Stimulated activated CD8-positive, alpha-beta memory T cell treated with anti-CD3 and anti-CD28 coated beads, Interleukin-15, amount 100 ng/mL, for 48 hours (primary cell): ENCODE measurements around the gene JARID2.
"Not testable (repeated sequence)": the region's sequence is repeated elsewhere in the genome, so short reads cannot be mapped to it uniquely, and the experiment has no call there.

ENCODE experiments used
- DNase-seq, 2 donors: peaks; one replicate each; pipeline ENCODE4 v3.0.0-alpha.2; 2020; ENCODE audit warnings: low read depth in 2 of 2

JARID2 gene

DNA sequence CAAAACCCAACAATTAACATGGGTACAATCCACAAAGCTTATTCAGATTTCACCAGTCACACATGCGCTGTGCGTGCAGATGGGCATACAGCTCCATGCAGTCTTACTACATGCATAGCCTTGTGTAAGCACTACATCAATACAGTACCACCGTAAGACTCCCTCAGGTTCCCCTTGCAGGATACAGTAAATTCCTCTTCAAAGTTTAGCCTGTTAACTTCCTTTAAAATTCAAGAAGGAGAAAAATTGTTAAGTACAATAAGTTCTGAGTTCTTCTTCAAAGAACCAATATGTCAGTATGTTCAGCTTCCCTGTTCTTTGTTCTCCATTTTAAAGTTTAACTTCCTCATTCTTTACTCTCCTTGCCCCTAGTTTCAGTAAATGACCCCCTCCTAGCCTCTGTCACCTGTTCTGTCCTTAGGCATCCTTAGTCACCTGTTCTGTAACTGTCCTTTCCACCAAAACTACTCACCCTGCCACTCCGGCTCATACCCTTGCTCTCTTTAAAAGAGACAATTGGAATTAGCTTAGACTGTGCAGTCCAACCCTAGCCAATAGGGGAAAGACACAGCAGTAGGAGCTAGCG, 297.6 kb downstream of the JARID2 start:
- DNase-seq, result not testable (repeated sequence)

- no peak for DNase-seq
Observed at GRCh38 chr6:15544321-15544900, 298.5 kb downstream of the JARID2 start.

GRCh38 chr6:15546591-15546990, 300.7 kb downstream of the JARID2 start:
- DNase-seq, result no peak

GRCh38 chr6:15547400-15547799, 301.5 kb downstream of the JARID2 start:
- no peak for DNase-seq

GRCh38 chr6:15549371-15549770, 303.5 kb downstream of the JARID2 start:
- no peak for DNase-seq

GRCh38 chr6:15550546-15551123, 304.8 kb downstream of the JARID2 start:
- no peak for DNase-seq

GRCh38 chr6:15551262-15551661, 305.4 kb downstream of the JARID2 start:
- DNase-seq, result no peak

DNA sequence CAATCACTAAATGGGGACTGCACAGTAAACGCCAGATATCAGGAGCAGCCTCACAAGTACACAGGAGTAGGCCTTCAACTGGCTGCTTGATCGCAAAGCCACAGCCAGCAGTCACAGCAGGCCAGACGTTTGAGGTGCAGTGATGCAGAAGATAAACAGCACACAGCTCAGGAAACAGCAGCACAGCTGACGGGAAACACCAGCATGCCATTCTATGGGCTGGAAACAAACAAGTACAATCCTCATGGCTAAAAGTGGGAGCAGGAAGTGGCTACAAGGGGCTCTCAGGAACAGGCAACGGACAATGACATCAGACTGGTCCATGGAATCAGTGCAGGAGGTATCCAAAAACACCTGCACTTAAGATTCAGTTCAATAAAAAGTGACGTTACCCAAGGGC, 305.9 kb downstream of the JARID2 start:
- DNase-seq, result no peak

DNA sequence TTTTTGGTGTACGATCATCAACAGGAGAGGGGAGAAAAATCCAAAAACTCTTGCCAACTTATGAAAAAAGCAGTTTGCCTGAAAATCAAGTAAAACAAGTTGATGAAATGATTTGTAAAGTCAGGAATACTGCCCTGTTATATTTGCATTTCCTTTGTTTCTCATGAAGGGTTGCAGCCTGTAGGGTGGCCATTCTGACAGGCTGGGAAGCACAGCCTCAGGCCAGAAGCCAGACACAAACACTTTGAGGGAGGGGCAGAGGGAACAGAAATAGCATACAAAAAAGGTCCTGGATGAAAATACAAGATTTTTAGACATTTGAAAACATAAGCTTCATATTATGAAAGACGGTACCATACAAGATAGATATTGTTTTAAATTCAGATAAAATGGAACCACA, 307.2 kb downstream of the JARID2 start:
- DNase-seq, result no peak

DNA sequence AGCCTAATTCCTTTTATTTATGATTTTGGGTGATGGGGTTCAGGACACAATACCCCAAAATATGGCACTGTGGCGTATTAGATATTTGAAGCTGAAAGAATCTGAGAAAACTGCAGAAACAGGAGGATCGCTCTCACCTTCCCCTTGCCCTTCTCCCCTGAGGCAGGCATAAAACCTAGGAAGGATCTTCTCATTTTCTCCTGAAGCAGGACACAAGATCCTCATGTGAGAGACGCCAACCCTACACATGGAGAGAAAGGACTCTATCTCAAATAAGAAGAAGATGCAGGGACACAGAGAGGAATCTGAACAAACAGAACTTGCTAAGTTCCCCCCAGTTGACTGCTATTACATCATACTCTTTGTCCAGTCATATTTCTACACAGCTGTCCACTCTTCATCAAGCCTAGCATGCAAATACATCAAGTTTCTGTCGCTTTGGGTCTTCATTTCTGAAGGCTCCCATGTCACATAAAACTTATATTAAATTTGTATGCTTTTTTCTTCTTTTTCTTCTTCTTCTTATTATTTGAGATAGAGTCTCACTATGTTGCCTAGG, 307.9 kb downstream of the JARID2 start:
- DNase-seq, result no peak

DNA sequence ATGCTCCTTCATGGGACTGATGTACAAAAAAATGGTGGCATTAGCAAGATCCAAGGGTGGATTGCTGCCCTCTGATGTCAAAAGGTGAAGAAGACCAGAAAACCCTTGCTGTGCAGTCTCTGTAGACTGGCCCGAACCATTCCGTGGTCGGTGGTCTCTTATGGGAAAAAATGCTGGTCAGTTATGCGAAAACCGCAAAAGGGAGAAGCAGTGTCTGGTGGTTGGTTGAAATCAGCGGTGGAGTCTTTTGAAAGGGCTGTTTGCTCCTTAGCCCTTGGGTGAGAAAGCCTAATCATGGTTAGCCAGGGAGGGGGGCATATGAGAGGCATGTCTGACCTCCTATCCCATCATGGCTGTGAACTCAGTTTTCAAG, 308.8 kb downstream of the JARID2 start:
- no peak for DNase-seq

DNA sequence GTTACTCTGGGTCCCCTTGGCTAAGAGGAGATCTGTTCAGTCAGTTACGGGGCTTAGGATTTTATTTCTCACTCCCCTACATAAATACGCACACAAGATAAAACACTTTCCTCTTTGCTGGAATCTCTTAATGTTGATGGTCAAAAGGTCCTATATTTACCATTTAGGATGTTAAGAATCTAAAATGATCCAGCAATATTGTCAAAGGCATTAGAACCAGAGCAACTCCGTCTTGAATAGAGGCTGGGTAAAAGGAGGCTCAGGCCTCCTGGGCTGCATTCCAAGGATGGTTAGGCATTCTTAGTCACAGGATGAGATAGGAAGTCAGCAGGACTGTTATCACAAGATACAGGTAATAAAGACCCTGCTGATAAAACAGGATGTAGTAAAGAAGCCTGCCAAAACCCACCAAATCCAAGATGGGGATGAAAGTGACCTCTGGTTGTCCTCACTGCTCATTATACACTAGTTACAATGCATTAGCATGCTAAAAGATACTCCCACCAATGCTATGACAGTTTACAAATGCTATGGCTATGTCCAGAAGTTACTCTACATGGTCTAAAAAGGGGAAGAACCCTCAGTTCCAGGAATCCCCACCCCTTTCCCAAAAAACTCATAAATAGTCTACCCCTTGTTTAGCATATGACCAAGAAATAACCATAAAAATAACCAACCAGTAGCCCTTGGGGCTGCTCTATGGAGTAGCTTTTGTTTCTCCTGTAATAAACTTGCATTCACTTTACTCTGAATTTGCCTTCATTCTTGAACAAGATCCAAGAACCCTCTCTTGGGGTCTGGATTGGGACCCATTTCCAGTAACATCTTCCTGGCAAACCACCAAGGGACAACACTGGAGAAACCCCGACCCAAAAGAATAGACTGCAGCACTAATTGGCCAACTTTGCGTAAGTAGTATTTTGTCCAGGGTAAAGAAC, 309.5 kb downstream of the JARID2 start:
- DNase-seq, result no peak

DNA sequence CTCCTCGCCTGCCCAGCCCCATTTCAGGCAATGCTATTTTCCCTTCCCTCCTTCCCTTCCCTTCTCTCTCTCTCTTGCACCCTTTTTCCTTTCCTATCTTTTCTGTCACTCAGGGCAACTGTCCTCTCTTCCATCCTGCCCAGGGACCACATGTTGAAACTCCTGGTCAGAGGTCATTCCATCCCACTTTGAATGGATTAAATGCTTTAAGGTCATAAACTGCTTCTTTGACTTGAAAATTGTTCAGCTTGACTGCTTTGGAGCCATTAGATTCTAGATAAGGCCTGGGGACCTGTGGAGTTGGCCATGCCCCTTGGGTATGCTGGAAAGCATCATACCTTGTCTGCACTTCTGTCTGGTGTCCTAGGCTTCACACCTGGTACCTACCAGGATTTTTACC, 310.8 kb downstream of the JARID2 start:
- no peak for DNase-seq

GRCh38 chr6:15557174-15557573, 311.3 kb downstream of the JARID2 start:
- no peak for DNase-seq

- no peak for DNase-seq
Observed at GRCh38 chr6:15560713-15561112, 314.8 kb downstream of the JARID2 start.

- DNase-seq, result no peak
Observed at GRCh38 chr6:15561447-15562199, 315.8 kb downstream of the JARID2 start.

DNA sequence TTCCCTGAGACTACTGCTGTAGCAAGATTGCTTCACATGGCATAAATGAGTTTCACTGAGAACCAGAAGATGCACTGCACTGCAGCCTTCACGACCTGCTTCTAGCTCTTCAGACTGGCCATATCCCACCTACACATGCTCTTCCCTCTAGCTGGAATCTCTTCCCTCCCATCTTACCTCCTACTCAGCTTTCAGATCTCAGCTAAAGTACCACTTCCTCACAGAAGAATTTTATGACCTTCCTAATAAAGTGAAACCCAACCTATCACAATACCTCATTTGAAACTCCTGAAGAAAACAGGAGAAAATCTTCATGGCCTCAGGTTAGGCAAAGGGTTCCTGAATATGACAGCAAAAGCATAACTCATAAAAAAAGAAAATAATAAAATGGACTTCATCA, 317.1 kb downstream of the JARID2 start:
- DNase-seq, result no peak

GRCh38 chr6:15569035-15569995, 323.4 kb downstream of the JARID2 start:
- peak in 1 of 2 donors; percentile 1 for DNase-seq

DNA sequence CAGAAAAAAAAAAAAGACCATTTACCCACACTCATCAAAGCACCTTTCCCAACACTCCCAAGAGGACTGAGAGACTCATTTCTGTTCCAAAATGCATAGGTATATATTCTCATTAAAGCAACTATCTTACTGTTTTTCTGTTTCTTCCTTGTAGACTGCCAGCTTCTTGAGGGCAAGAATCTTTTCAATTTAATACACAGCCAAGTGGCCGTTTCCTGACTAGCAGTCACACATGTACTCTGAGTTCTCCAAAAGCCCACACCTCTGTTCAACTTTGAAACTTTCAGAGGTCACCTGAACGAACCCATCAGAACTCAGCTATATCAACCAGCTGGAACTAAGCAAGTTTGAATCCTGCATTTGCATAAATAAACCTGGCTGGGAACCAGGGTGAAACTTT, 324.3 kb downstream of the JARID2 start:
- DNase-seq, result no peak
